HepG2 (cell line): ENCODE results near the gene CARMIL3. TPM values are rescaled to one million over a fixed set of nuclear protein-coding genes. Genes with fewer than 3 reads are reported as not detected.

Experiments used
- AHDC1 ChIP-seq: sonication (generic); formaldehyde crosslinking; IDR thresholded peaks from 2 replicates; pipeline ENCODE4 v1.5.1; 2020; ENCODE audit warnings: mild to moderate bottlenecking, missing genetic modification reagents, borderline replicate concordance
- GABPA ChIP-seq, 2 experiments: IDR thresholded peaks; 2 replicates each; pipeline ENCODE4 v1.6.1; 2011 to 2016; ENCODE audit warnings: low read depth in 2 of 2, low read length in 1 of 2, missing biosample characterization in 1 of 2, missing genetic modification characterization in 1 of 2
- HNRNPUL1 ChIP-seq: fragments of 200-400 bp; formaldehyde crosslinking; IDR thresholded peaks from 2 replicates; pipeline ENCODE4 v1.6.1; 2017; ENCODE audit warnings: low read depth, mild to moderate bottlenecking, low read length, moderate library complexity
- HOXA9 ChIP-seq: sonication (generic); formaldehyde crosslinking; IDR thresholded peaks from 2 replicates; pipeline ENCODE4 v1.8.1; 2022; ENCODE audit warnings: missing genetic modification reagents, mild to moderate bottlenecking, moderate library complexity, borderline replicate concordance
- MAF1 ChIP-seq: sonication (generic); formaldehyde crosslinking; IDR thresholded peaks from 2 replicates; pipeline ENCODE4 v1.5.0; 2020; ENCODE audit warnings: missing genetic modification reagents, borderline replicate concordance
- RARG ChIP-seq: sonication (generic); formaldehyde crosslinking; IDR thresholded peaks from 2 replicates; pipeline ENCODE4 v1.4.0; 2020; ENCODE audit warnings: low read depth, mild to moderate bottlenecking, missing genetic modification reagents
- RFX3 ChIP-seq: IDR thresholded peaks from 2 replicates; pipeline ENCODE4 v1.6.1; 2016; ENCODE audit warnings: missing biosample characterization, missing genetic modification reagents
- YEATS2 ChIP-seq: sonication (generic); formaldehyde crosslinking; IDR thresholded peaks from 2 replicates; pipeline ENCODE4 v1.4.0; 2020; ENCODE audit warnings: missing genetic modification reagents, borderline replicate concordance
- ZBTB46 ChIP-seq: sonication (generic); formaldehyde crosslinking; IDR thresholded peaks from 2 replicates; pipeline ENCODE4 v1.4.0; 2020; ENCODE audit warnings: mild to moderate bottlenecking, missing genetic modification reagents, borderline replicate concordance
- ZNF317 ChIP-seq: sonication (generic); formaldehyde crosslinking; IDR thresholded peaks from 2 replicates; pipeline ENCODE4 v1.5.0; 2020; ENCODE audit warnings: mild to moderate bottlenecking, missing genetic modification reagents
- ZNF547 ChIP-seq: sonication (generic); formaldehyde crosslinking; IDR thresholded peaks from 2 replicates; pipeline ENCODE4 v1.5.1; 2020; ENCODE audit warnings: mild to moderate bottlenecking, missing genetic modification reagents
- polyA plus RNA-seq, 8 experiments: library from polyadenylated mRNA; depleted of rRNA in 3 of 8; stranded (reverse) in 7 of 8; unstranded in 1 of 8; fragments of >200 nt; fragmentation: Illumina TruSeq in 4 of 8; extraction: Trizol in 4 of 8; gene quantifications; 2 replicates each; pipeline versions ENCODE4 v1.2.1 to v1.2.3, GENCODE V29; 2011 to 2016; ENCODE audit warnings: low read depth in 4 of 8, missing spikeins in 1 of 8, mixed read lengths in 1 of 8; ENCODE audit not compliant: insufficient read depth in 1 of 8
- total RNA-seq, 5 experiments: library from RNA; depleted of rRNA; stranded (reverse); fragments of >200 nt; fragmentation: Illumina TruSeq; extraction: Trizol; gene quantifications; 2 replicates each; pipeline ENCODE4 v1.2.3, GENCODE V29; 2016; ENCODE audit warnings: low read depth in 1 of 5
- TF ChIP-seq, protein P1 (sequence below): sonication (generic); formaldehyde crosslinking; IDR thresholded peaks from 2 replicates; pipeline ENCODE4 v1.5.0; 2020; ENCODE audit warnings: mild to moderate bottlenecking, missing genetic modification reagents
- TF ChIP-seq, protein P2 (sequence below): conservative IDR thresholded peaks from 2 replicates; pipeline ENCODE4 v1.6.1; 2018; ENCODE audit warnings: missing genetic modification reagents
- TF ChIP-seq, protein P3 (sequence below): sonication (generic); formaldehyde crosslinking; IDR thresholded peaks from 2 replicates; pipeline ENCODE4 v1.4.0; 2020; ENCODE audit warnings: mild to moderate bottlenecking, missing genetic modification reagents

The CARMIL3 gene
- total and polyA plus RNA-seq, 2 of the 13 experiments (the other 11 are each of a cell fraction or from before 2014, with no cell fraction given) = 0.27 to 0.55 TPM

DNA sequence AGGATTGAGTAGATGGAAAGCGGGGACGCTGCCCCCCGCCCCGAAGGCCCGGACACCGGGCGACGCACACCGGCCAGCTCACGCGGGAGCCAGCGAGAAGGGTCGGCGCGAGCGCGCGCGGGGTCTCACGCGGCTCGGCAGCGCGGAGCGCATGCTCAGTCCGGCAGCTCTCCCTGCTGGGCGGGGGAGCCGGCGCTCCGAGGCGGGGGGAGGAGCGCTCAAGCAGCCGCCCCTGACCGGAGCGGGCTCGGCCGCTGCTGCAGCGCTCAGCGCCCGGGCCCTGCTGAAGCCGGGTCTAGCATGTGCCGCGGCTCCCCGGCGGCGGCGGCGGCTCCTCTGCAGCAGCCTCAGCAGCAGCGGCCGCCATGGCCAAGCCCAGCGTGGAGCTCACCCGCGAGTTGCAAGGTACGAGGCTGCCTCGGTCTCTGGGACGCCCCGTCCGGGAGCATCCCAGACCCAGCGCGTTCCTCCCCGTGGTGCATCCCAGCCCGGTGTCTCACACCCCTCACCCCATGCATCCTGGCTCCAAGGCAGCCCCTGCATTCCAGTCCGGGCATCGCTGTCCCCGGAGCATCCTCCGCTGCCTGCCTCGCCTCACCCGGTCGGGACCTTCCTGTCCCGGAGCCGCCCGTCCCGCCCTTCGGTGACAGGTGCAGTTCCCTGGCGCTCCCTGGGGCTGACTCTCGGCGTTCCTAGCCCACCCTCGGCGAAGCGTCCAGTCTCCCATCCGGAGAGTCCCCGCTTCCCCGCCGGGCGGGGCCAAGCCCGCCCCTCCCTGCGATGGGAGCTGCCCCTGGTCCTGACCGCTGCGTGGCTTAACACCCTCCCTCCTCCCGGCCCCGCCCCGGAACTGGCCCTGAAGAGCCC, at the start of gene CARMIL3 (continued):
- TF ChIP-seq ZBTB46 (CRISPR knock-in tag) (no peak), RARG (CRISPR knock-in tag) (no peak), GABPA (IDR thresholded peaks at IDR 0.05; ENCODE audit: low read depth, low read length) (no peak), GABPA (CRISPR knock-in tag; IDR thresholded peaks at IDR 0.05; ENCODE audit: low read depth) (peak; percentile 71), YEATS2 (CRISPR knock-in tag) (peak; percentile 61), AHDC1 (CRISPR knock-in tag) (no peak), ZNF317 (CRISPR knock-in tag) (peak; percentile 76; the same call in 1 of the 2 replicates), HNRNPUL1 (no peak), ZNF547 (peak; percentile 94), RFX3 (CRISPR knock-in tag) (no peak), MAF1 (peak; percentile 86), HOXA9 (CRISPR knock-in tag) (peak; percentile 90)
- TF ChIP-seq, protein P1, sequence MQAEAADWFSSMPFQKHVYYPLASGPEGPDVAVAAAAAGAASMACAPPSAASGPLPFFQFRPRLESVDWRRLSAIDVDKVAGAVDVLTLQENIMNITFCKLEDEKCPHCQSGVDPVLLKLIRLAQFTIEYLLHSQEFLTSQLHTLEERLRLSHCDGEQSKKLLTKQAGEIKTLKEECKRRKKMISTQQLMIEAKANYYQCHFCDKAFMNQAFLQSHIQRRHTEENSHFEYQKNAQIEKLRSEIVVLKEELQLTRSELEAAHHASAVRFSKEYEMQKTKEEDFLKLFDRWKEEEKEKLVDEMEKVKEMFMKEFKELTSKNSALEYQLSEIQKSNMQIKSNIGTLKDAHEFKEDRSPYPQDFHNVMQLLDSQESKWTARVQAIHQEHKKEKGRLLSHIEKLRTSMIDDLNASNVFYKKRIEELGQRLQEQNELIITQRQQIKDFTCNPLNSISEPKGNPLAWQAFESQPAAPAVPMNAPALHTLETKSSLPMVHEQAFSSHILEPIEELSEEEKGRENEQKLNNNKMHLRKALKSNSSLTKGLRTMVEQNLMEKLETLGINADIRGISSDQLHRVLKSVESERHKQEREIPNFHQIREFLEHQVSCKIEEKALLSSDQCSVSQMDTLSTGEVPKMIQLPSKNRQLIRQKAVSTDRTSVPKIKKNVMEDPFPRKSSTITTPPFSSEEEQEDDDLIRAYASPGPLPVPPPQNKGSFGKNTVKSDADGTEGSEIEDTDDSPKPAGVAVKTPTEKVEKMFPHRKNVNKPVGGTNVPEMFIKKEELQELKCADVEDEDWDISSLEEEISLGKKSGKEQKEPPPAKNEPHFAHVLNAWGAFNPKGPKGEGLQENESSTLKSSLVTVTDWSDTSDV = peak; percentile 90; the same call in 1 of the 2 replicates
- TF ChIP-seq, protein P2, sequence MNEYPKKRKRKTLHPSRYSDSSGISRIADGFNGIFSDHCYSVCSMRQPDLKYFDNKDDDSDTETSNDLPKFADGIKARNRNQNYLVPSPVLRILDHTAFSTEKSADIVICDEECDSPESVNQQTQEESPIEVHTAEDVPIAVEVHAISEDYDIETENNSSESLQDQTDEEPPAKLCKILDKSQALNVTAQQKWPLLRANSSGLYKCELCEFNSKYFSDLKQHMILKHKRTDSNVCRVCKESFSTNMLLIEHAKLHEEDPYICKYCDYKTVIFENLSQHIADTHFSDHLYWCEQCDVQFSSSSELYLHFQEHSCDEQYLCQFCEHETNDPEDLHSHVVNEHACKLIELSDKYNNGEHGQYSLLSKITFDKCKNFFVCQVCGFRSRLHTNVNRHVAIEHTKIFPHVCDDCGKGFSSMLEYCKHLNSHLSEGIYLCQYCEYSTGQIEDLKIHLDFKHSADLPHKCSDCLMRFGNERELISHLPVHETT (CRISPR knock-in tag) = peak; percentile 22
- TF ChIP-seq, protein P3, sequence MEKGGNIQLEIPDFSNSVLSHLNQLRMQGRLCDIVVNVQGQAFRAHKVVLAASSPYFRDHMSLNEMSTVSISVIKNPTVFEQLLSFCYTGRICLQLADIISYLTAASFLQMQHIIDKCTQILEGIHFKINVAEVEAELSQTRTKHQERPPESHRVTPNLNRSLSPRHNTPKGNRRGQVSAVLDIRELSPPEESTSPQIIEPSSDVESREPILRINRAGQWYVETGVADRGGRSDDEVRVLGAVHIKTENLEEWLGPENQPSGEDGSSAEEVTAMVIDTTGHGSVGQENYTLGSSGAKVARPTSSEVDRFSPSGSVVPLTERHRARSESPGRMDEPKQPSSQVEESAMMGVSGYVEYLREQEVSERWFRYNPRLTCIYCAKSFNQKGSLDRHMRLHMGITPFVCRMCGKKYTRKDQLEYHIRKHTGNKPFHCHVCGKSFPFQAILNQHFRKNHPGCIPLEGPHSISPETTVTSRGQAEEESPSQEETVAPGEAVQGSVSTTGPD = no peak
